ENCODE data around the gene STX10.

STX10 gene

GRCh38 chr19:13112555-13112954, 37.6 kb downstream of the STX10 start:
- no peaks in the 10 kb centered on the region for H3K27me3 ChIP-seq (replicated peaks)
- no peak overlapping the region for H3K27ac ChIP-seq
- in situ Hi-C loops (cut with HindIII; ENCODE audit: low pct_ligation_motif_present, low sequenced_read_pairs) = no loop called here
- no peak overlapping the region for H3K4me3 ChIP-seq (ENCODE audit: low read depth, low read length)
- no peak for TF ChIP-seq CTCF (IDR thresholded peaks at IDR 0.05; ENCODE audit: low read depth, low read length, missing control alignments)
- H3K36me3 ChIP-seq (replicated peaks) = peaks cover 37% of the 10 kb centered on the region
- no peak for DNase-seq

- in situ Hi-C loops (cut with HindIII; ENCODE audit: low pct_ligation_motif_present, low sequenced_read_pairs) = no loop called here
- TF ChIP-seq CTCF (IDR thresholded peaks at IDR 0.05; ENCODE audit: low read depth, low read length, missing control alignments) = no peak
Observed at GRCh38 chr19:13110099-13110610, 40.0 kb downstream of the STX10 start.

GRCh38 chr19:13109361-13110098, 40.6 kb downstream of the STX10 start:
- in situ Hi-C loops (cut with HindIII; ENCODE audit: low pct_ligation_motif_present, low sequenced_read_pairs) = no loop called here
- Histone ChIP-seq H3K4me3 (ENCODE audit: low read depth, low read length) (no peak overlapping the region), H3K27me3 (replicated peaks) (no peaks in the 10 kb centered on the region), H3K27ac (no peak overlapping the region), H3K36me3 (replicated peaks) (peaks cover 47% of the 10 kb centered on the region)
- no peak for TF ChIP-seq CTCF (IDR thresholded peaks at IDR 0.05; ENCODE audit: low read depth, low read length, missing control alignments)
- DNase-seq = no peak

More at GRCh38 chr19:13110099-13110610, 40.0 kb downstream of the STX10 start:
- Histone ChIP-seq H3K4me3 (ENCODE audit: low read depth, low read length) (no peak overlapping the region), H3K27ac (no peak overlapping the region), H3K36me3 (replicated peaks) (peaks cover 43% of the 10 kb centered on the region), H3K27me3 (replicated peaks) (no peaks in the 10 kb centered on the region)
- no peak for DNase-seq

GRCh38 chr19:13104848-13105711, 45.1 kb downstream of the STX10 start:
- H3K4me3 ChIP-seq (ENCODE audit: low read depth, low read length) = no peak overlapping the region
- TF ChIP-seq CTCF (IDR thresholded peaks at IDR 0.05; ENCODE audit: low read depth, low read length, missing control alignments) = no peak

GRCh38 chr19:13104360-13104847, 45.8 kb downstream of the STX10 start:
- TF ChIP-seq CTCF (IDR thresholded peaks at IDR 0.05; ENCODE audit: low read depth, low read length, missing control alignments) = peak; percentile 79
- Histone ChIP-seq H3K27me3 (replicated peaks) (no peaks in the 10 kb centered on the region), H3K27ac (no peak overlapping the region), H3K36me3 (replicated peaks) (peaks cover 19% of the 10 kb centered on the region), H3K4me3 (ENCODE audit: low read depth, low read length) (no peak overlapping the region)
- no peak for DNase-seq
- in situ Hi-C loops (cut with HindIII; ENCODE audit: low pct_ligation_motif_present, low sequenced_read_pairs) = no loop called here

More at GRCh38 chr19:13104848-13105711, 45.1 kb downstream of the STX10 start:
- Histone ChIP-seq H3K27ac (no peak overlapping the region), H3K27me3 (replicated peaks) (no peaks in the 10 kb centered on the region), H3K36me3 (replicated peaks) (peaks cover 25% of the 10 kb centered on the region)
- no peak for DNase-seq
- in situ Hi-C loops (cut with HindIII; ENCODE audit: low pct_ligation_motif_present, low sequenced_read_pairs) = no loop called here
